HuH-7 (cell line): ENCODE results near the gene MTOR.

Experiments
- DNase-seq: peaks from one replicate; pipeline ENCODE4 v3.0.0; 2011; ENCODE audit warnings: low spot score

MTOR gene

DNA sequence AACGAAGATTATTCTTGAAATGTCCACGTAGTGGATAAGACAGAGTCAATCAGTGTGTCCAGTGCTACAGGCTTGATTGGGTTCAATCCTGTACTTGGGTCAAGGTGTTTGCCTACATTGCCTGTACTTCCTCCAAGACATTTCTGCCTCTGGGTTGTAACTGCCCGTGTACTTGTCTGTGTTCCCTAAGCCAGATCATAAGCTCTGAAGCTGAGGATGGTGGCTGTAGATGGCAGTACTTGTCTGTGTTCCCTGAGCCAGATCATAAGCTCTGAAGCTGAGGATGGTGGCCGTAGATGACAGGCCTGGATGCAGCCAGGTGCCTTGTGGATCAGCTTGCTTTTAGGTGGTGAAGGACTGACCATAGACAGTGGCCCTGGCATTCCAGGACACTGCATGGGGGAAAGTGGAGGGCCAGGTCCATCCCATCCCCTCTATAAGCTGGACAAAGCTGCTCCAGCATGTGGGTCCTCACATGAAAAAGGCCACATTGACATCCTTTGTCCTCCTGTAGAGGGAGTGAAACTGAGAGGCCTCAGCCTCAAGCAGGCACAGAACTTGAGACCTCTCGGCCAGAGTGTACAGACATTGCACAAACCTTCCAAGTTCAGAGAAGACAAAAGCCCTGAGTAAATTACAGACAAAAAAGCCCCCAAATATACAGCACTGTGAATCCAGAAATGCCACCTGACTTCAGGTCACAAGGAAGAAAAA is 200.5 kb downstream of the MTOR start:
- DNase-seq, result peak; percentile 52

GRCh38 chr1:11059968-11060830 is 202.2 kb downstream of the MTOR start, which contains the start of gene SRM:
Gene SRM, minus strand, starts transcription at chr1:11060018. Its CDS starts 75 bp downstream, at chr1:11059943.
- DNase-seq, result peak; percentile 98

DNA sequence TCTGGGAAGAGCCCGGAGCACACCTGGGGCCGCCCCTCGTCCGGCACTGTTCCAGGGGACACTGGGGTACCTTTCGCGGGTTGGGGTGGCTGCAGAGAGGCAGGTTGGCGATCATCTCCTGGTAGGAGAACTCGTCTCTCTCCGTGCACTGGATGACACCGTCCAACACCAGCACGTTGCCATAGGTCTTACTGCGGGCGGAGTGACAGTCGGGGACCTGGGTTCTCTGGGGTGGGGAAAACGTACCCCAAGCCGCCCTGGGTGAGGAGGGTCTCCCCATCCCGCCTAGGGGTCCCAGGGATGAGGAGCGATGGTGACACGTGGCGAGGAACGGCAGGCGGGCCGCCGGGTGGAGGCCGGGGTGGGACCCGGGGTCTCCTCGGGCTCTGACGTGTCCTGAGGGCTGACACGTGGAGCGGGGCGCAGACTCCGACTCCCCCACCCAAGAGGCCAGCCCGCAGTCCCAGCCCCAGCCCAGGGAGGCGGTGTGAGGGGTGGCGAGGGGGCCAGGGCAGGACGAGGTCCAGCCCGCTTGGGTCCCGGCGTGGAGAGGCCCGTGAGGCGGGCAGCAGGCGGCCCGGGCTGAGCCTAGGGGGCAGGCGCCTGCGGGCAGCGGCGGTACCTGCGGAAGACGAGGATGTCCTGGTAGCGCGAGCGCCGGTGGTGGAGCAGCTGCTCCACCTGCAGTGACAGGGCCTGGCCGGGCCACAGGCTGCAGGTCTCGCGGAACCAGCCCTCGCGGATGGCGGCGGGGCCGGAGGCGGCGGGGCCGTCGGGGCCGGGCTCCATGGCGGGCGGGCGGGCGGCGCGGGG is 203.0 kb downstream of the MTOR start:
- no peak for DNase-seq

- peak; percentile 30 for DNase-seq
Observed at GRCh38 chr1:11058595-11059154, 203.7 kb downstream of the MTOR start.

DNA sequence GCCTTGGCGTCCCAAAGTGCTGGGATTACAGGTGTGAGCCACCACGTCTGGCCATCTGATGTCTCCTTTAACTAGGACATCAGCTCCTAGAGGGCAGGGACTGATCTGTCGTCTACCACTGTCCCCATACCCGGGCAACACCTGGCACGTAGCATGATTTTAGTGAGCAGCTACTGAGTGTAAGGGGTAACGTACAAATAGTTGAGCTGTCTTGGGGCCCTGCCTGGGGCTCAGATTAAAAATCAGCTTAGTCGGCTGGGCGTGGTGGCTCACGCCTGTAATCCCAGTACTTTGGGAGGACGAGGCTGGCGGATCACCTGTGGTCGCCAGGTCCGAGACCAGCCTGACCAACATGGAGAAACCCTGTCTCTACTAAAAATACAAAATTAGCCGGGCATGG is 204.3 kb downstream of the MTOR start:
- no peak for DNase-seq

- DNase-seq, result no peak
Observed at GRCh38 chr1:11057477-11057876, 204.9 kb downstream of the MTOR start.
